Right lobe of liver (tissue), 6 donors: ENCODE results near the gene WNK2. TPM values are rescaled to one million over a fixed set of nuclear protein-coding genes. Genes with fewer than 3 reads are reported as not detected.

ENCODE experiments used
- ATAC-seq, 4 donors: fragments of 200-7000 bp; cut with Tn5 transposase; one replicate each; pipeline ENCODE4 v1.9.1; 2020; ENCODE audit warnings: mild to moderate bottlenecking in 4 of 4, moderate library complexity in 4 of 4
- DNase-seq, 3 donors: peaks; one replicate each; pipeline ENCODE4 v3.0.0-alpha.2; 2020
- H3K27ac ChIP-seq, 3 donors: fragments of 200-600 bp; one replicate each; pipeline ENCODE4 v1.8.0; 2022
- H3K27me3 ChIP-seq, 2 donors: fragments of 200-600 bp; one replicate each; pipeline ENCODE4 v1.8.0; 2022
- H3K36me3 ChIP-seq, 4 donors: fragments of 200-600 bp; sonication (generic) in 1 of 4; one replicate each; pipeline versions ENCODE4 v1.5.1 to v1.8.0; 2017 to 2022; ENCODE audit warnings: control low read depth in 1 of 4
- H3K4me1 ChIP-seq, 4 donors: fragments of 200-600 bp; sonication (generic) in 1 of 4; one replicate each; pipeline versions ENCODE4 v1.5.1 to v1.8.0; 2017 to 2022; ENCODE audit warnings: control low read depth in 1 of 4
- H3K4me3 ChIP-seq, 3 donors: fragments of 200-600 bp; one replicate each; pipeline ENCODE4 v1.8.0; 2022
- H3K9me3 ChIP-seq, 4 donors: fragments of 200-600 bp; sonication (generic) in 1 of 4; one replicate each; pipeline versions ENCODE4 v1.5.1 to v1.8.0; 2017 to 2022; ENCODE audit warnings: control low read depth in 1 of 4
- CTCF ChIP-seq, 4 donors: fragments of 200-600 bp in 3 of 4; fragments of 450-650 bp in 1 of 4; IDR thresholded peaks; one replicate each; pipeline versions ENCODE4 v1.5.1 to v1.8.0; 2016 to 2022; ENCODE audit warnings: antibody characterized with exemption in 4 of 4, mild to moderate bottlenecking in 2 of 4
- POLR2A ChIP-seq: fragments of 450-650 bp; IDR thresholded peaks from one replicate; pipeline ENCODE4 v1.6.1; 2017; ENCODE audit warnings: antibody characterized with exemption, mild to moderate bottlenecking
- WGBS: methylation state at CpG from one replicate; pipeline ENCODE4 v1.1.6; 2018; ENCODE audit warnings: low coverage, low lambda C conversion rate; ENCODE audit not compliant: insufficient coverage; ENCODE audit errors: missing lambda C conversion rate; 5-methylcytosine and 5-hydroxymethylcytosine counted together
- intact Hi-C, 2 donors: fragments of 100-400 bp; cut with DNase I; formaldehyde crosslinking; loops; one replicate each; pipeline versions ENCODE4 v1.11.2 to v1.14.1; 2022
- total RNA-seq, 6 experiments: library from RNA; depleted of rRNA in 2 of 6; stranded (reverse); fragments of >200 nt in 2 of 6; fragmentation: NEBNext Ultra II Directional in 3 of 6; extraction: Animal tissue kit (Norgen Biotek cat#: 25700) in 3 of 6; gene quantifications; one replicate each; pipeline versions ENCODE4 v1.1.0 to v1.2.4, GENCODE V29; 2016 to 2023
- donor health status: DM: no; HTN: yes; CAD: no.
- donor health status: DM: no; HTN: no; CAD: no.
- donor health status: DM: no; HTN: no; CAD: no.
- donor health status: DM: no; HTN: yes; CAD: no.
- donor health status: DM: no; HTN: yes; CAD: no.

The WNK2 gene
- total RNA-seq, 6 experiments from 2014 or later: 0.43 to 3.6 (median 1.3) TPM

DNA sequence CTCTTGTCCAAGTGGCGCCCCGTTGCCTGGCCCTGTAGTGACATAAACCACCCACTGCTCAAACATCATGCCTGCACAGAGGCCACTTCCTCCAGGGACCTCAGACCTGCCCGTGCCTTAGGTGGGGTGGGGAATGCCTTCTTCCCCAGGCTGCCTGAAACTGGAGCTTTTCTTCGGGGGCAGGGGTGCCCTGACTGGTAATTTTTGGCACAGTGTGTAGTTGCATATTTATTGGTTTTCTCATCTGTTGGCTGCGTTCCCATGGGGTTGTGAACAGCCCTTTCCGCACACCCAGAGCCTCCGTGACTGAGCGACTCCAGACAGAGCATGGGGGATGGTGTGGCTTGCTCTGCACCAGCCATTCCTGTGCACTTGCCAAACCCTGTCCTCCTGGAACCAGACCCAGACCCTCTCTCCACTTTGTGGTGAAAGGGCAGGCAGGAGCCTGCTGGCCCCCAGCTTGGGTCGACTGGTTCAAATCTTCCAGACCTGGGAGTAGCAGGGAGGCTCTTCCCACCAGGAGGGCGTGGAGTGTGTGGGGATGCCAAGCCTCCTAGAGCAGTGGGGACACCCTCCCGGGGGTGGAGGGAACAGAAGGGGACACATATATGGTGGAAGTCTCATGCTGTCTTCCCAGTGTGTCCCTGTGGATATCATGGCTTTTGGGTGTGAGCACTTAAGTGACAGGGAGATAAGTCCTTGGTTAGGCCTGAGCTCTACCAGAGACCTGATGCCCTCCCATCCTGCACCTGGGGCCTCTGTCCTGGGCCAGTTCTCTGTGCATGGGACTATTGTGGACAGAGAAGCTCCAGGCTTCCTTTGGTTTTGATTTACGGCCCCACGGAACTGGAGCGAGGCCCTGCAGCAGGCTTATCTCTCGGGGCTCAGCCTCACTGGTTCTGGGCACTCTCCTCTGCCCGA, 39.6 kb downstream of the WNK2 start:
- no peaks in the 10 kb centered on the region for H3K36me3 ChIP-seq
- no peak overlapping the region for H3K27ac ChIP-seq
- no peaks in the 10 kb centered on the region for H3K27me3 ChIP-seq
- no peaks in the 10 kb centered on the region for H3K9me3 ChIP-seq
- intact Hi-C loops: no loop called here
- TF ChIP-seq POLR2A (no peak), CTCF (IDR thresholded peaks at IDR 0.05) (no peak)
- no peak overlapping the region for H3K4me3 ChIP-seq
- no peaks in the 10 kb centered on the region for H3K4me1 ChIP-seq
- WGBS: 33% methylated on average over 6 of the region's 16 CpGs
- DNase-seq (no peak), ATAC-seq (peak in 3 of 4 donors; percentile 26 to 54 (median 35))

GRCh38 chr9:93224591-93224990, 40.7 kb downstream of the WNK2 start:
- peak in 2 of 4 donors; percentile 28 for ATAC-seq
- WGBS: no CpG with 5 or more reads among the region's 2 CpGs
- no peak overlapping the region for H3K27ac ChIP-seq

GRCh38 chr9:93225417-93225816, 41.5 kb downstream of the WNK2 start:
- no peaks in the 10 kb centered on the region for H3K4me1 ChIP-seq
- no peak for DNase-seq
- no peaks in the 10 kb centered on the region for H3K9me3 ChIP-seq
- ATAC-seq: no peak
- intact Hi-C loops: no loop called here
- TF ChIP-seq POLR2A: no peak
- TF ChIP-seq CTCF (IDR thresholded peaks at IDR 0.05): no peak
- 53% methylated on average over 7 of the region's 7 CpGs for WGBS
- no peak overlapping the region for H3K4me3 ChIP-seq
- H3K27ac ChIP-seq: no peak overlapping the region
- H3K27me3 ChIP-seq: no peaks in the 10 kb centered on the region
- H3K36me3 ChIP-seq: no peaks in the 10 kb centered on the region

More at GRCh38 chr9:93224591-93224990, 40.7 kb downstream of the WNK2 start:
- H3K27me3 ChIP-seq: no peaks in the 10 kb centered on the region
- intact Hi-C loops: no loop called here
- TF ChIP-seq CTCF (IDR thresholded peaks at IDR 0.05): no peak
- TF ChIP-seq POLR2A: no peak
- no peaks in the 10 kb centered on the region for H3K9me3 ChIP-seq
- H3K36me3 ChIP-seq: no peaks in the 10 kb centered on the region
- no peak for DNase-seq
- H3K4me3 ChIP-seq: no peak overlapping the region
- no peaks in the 10 kb centered on the region for H3K4me1 ChIP-seq

GRCh38 chr9:93225892-93226291, 42.0 kb downstream of the WNK2 start:
- no peaks in the 10 kb centered on the region for H3K36me3 ChIP-seq
- DNase-seq: no peak
- ATAC-seq: no peak
- H3K4me3 ChIP-seq: no peak overlapping the region
- no peaks in the 10 kb centered on the region for H3K9me3 ChIP-seq
- H3K27ac ChIP-seq: no peak overlapping the region
- no peaks in the 10 kb centered on the region for H3K4me1 ChIP-seq
- no peaks in the 10 kb centered on the region for H3K27me3 ChIP-seq
- intact Hi-C loops: no loop called here
- WGBS: 85% methylated on average over 7 of the region's 9 CpGs
- TF ChIP-seq CTCF (IDR thresholded peaks at IDR 0.05): no peak
- no peak for TF ChIP-seq POLR2A
